ENCODE data around the gene GNB1.
A peak's percentile ranks its signal among the peaks of the same experiment; 100 is the strongest.

The GNB1 gene

DNA sequence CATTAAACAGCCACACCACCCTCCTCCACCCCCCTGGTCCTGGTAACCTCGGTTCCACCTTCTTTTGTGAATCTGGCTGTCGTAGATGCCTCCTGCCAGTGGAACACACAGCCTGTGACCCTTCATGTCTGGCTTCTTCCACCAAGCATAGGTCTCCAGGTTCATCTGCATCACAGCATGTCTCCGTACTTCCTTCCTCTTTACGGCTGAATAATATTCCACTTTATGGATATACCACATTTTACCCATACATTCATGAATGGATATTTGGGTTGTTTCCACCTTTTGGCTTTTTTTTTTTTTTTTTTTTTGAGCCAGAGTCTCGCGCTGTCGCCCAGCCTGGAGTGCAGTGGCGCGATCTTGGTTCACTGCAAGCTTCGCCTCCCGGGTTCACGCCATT, 12.3 kb upstream of the GNB1 start:
- H3K4me3 ChIP-seq (ENCODE audit: low read depth, low read length, poor library complexity, severe bottlenecking): no peak overlapping the region
- H3K4me1 ChIP-seq (ENCODE audit: insufficient read depth, low read length, severe bottlenecking): peaks cover 63% of the 10 kb centered on the region
- H2AFZ ChIP-seq (ENCODE audit: low read length): no peak overlapping the region
- H3K4me2 ChIP-seq (ENCODE audit: low read length): no peak overlapping the region
- no peaks in the 10 kb centered on the region for H3K36me3 ChIP-seq (ENCODE audit: insufficient read depth, low read length)
- H4K20me1 ChIP-seq (ENCODE audit: insufficient read depth, low read length): no peaks in the 10 kb centered on the region
- H3K9me2 ChIP-seq (ENCODE audit: low read depth, low read length): no peaks in the 10 kb centered on the region
- no peak overlapping the region for H3K9ac ChIP-seq (ENCODE audit: low read length)
- H3F3A ChIP-seq (ENCODE audit: insufficient read depth, low read length): peaks cover 13% of the 10 kb centered on the region; the same call in 1 of the 2 replicates
- no peaks in the 10 kb centered on the region for H3K79me2 ChIP-seq (ENCODE audit: insufficient read depth, low read length)
- TF ChIP-seq CTCF (IDR thresholded peaks at IDR 0.05; ENCODE audit: low read length) (no peak), EZH2 (IDR thresholded peaks at IDR 0.05; ENCODE audit: borderline replicate concordance, low read length) (no peak)
- 0 out of 2 replicates have a peak, but pooled peaks cover 4% of the 10 kb centered on the region for H3K9me3 ChIP-seq (ENCODE audit: low read length)
- H3K27ac ChIP-seq (ENCODE audit: low read depth, low read length, poor library complexity, severe bottlenecking): no peak overlapping the region
- H3K27me3 ChIP-seq (ENCODE audit: insufficient read depth, low read length): no peaks in the 10 kb centered on the region

DNA sequence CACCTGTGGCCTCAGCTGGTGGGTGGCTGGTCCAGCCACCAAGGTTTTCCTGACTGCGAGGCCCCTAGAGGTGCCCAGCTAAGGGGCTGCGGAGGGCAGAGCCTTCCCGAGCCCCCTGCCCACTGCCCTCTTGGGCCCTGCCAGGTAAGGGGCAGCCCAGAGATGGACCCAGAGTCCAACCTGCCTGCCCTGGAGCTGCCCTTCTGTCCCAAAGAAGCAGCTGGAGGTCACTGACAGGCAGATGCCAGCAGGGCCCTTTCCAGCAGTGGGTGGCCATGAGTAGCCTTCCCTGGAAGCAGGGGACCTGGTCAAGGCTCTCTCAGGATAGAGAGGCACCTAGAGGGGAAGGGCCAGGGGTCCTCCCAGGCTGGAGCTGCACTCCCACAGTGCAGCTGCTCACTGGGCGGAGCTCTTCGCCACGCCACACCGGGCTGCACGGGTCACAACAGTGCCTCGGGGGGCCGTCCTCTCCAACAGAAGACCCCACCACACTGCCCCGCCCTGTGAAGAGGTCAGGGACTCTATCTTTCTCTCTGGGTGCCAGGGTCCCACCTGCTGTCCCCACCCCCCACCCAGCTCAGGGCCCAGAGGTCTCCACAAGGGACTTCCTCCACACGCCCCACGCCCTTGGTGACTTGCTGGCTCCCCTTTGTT, 10.9 kb upstream of the GNB1 start:
- Histone ChIP-seq H3K79me2 (ENCODE audit: insufficient read depth, low read length) (no peaks in the 10 kb centered on the region), H3K4me3 (ENCODE audit: low read depth, low read length, poor library complexity, severe bottlenecking) (no peak overlapping the region), H4K20me1 (ENCODE audit: insufficient read depth, low read length) (no peaks in the 10 kb centered on the region), H3K4me1 (ENCODE audit: insufficient read depth, low read length, severe bottlenecking) (peaks cover 63% of the 10 kb centered on the region), H2AFZ (ENCODE audit: low read length) (no peak overlapping the region), H3K9me2 (ENCODE audit: low read depth, low read length) (no peaks in the 10 kb centered on the region), H3K27me3 (ENCODE audit: insufficient read depth, low read length) (no peaks in the 10 kb centered on the region), H3K27ac (ENCODE audit: low read depth, low read length, poor library complexity, severe bottlenecking) (peak overlapping the region; percentile 98), H3K9me3 (ENCODE audit: low read length) (0 out of 2 replicates have a peak, but pooled peaks cover 4% of the 10 kb centered on the region), H3K9ac (ENCODE audit: low read length) (peak overlapping the region; percentile 42; the same call in 1 of the 2 replicates), H3K36me3 (ENCODE audit: insufficient read depth, low read length) (no peaks in the 10 kb centered on the region), H3F3A (ENCODE audit: insufficient read depth, low read length) (peaks cover 7% of the 10 kb centered on the region; the same call in 1 of the 2 replicates), H3K4me2 (ENCODE audit: low read length) (peak overlapping the region; percentile 1; the same call in 1 of the 2 replicates)
- TF ChIP-seq CTCF (IDR thresholded peaks at IDR 0.05; ENCODE audit: low read length) (no peak), EZH2 (IDR thresholded peaks at IDR 0.05; ENCODE audit: borderline replicate concordance, low read length) (no peak)

- 0 out of 2 replicates have a peak, but pooled peaks cover 4% of the 10 kb centered on the region for H3K9me3 ChIP-seq (ENCODE audit: low read length)
- no peaks in the 10 kb centered on the region for H4K20me1 ChIP-seq (ENCODE audit: insufficient read depth, low read length)
- no peak overlapping the region for H3K4me3 ChIP-seq (ENCODE audit: low read depth, low read length, poor library complexity, severe bottlenecking)
- peak overlapping the region; percentile 98 for H3K27ac ChIP-seq (ENCODE audit: low read depth, low read length, poor library complexity, severe bottlenecking)
- peaks cover 6% of the 10 kb centered on the region; the same call in 1 of the 2 replicates for H3F3A ChIP-seq (ENCODE audit: insufficient read depth, low read length)
- H3K4me2 ChIP-seq (ENCODE audit: low read length): peak overlapping the region; percentile 1; the same call in 1 of the 2 replicates
- H2AFZ ChIP-seq (ENCODE audit: low read length): no peak overlapping the region
- no peak for TF ChIP-seq CTCF (IDR thresholded peaks at IDR 0.05; ENCODE audit: low read length)
- no peak for TF ChIP-seq EZH2 (IDR thresholded peaks at IDR 0.05; ENCODE audit: borderline replicate concordance, low read length)
- H3K9ac ChIP-seq (ENCODE audit: low read length): peak overlapping the region; percentile 42; the same call in 1 of the 2 replicates
- H3K36me3 ChIP-seq (ENCODE audit: insufficient read depth, low read length): no peaks in the 10 kb centered on the region
- H3K4me1 ChIP-seq (ENCODE audit: insufficient read depth, low read length, severe bottlenecking): peaks cover 63% of the 10 kb centered on the region
- H3K79me2 ChIP-seq (ENCODE audit: insufficient read depth, low read length): no peaks in the 10 kb centered on the region
- H3K27me3 ChIP-seq (ENCODE audit: insufficient read depth, low read length): no peaks in the 10 kb centered on the region
- H3K9me2 ChIP-seq (ENCODE audit: low read depth, low read length): no peaks in the 10 kb centered on the region
These were observed 10.2 kb upstream of the GNB1 start for GRCh38 chr1:1900883-1901640.
